H1 (cell line): Measurements from ENCODE around the gene AGRN. TPM values are rescaled to one million over a fixed set of nuclear protein-coding genes. Genes with fewer than 3 reads are reported as not detected.

Experiments used
- CTCF ChIA-PET: fragments of 300-600 bp; sonication (Branson Sonifier 250); formaldehyde crosslinking; loops from one replicate; lab custom pipeline; 2021; ENCODE audit not compliant: partially characterized antibody; lab: Charles Lee
- POLR2A ChIA-PET: fragments of 300-600 bp; sonication (Branson Sonifier 250); formaldehyde crosslinking; loops from one replicate; lab custom pipeline; 2021; ENCODE audit warnings: inconsistent platforms; ENCODE audit not compliant: partially characterized antibody; lab: Charles Lee
- DNase-seq, 2 experiments: peaks; one replicate each; pipeline versions ENCODE4 v3.0.0 to v3.0.0-alpha.2; 2010 to 2022; ENCODE audit warnings: low spot score in 2 of 2, low read depth in 1 of 2, mixed read lengths in 1 of 2
- FAIRE-seq: peaks from 2 replicates; lab custom pipeline; 2011; peaks lifted over from hg19 to GRCh38; lab: Jason Lieb, UNC
- H2AFZ ChIP-seq: 2 replicates; pipeline ENCODE4 v1.8.1; 2012; ENCODE audit warnings: low read length, inconsistent platforms
- H2AK5ac ChIP-seq: 2 replicates; pipeline ENCODE4 v1.6.1; 2013; ENCODE audit warnings: low read depth, low read length
- H2BK120ac ChIP-seq: replicated peaks from 2 replicates; pipeline ENCODE3; 2013; ENCODE audit warnings: low read depth, low read length, inconsistent platforms
- H2BK12ac ChIP-seq: 2 replicates; pipeline ENCODE4 v1.6.1; 2013; ENCODE audit warnings: low read depth, low read length
- H2BK15ac ChIP-seq: 2 replicates; pipeline ENCODE4 v1.6.1; 2013; ENCODE audit warnings: low read length
- H2BK20ac ChIP-seq: 2 replicates; pipeline ENCODE4 v1.6.1; 2013; ENCODE audit warnings: low read length
- H2BK5ac ChIP-seq: 2 replicates; pipeline ENCODE4 v1.6.1; 2013; ENCODE audit warnings: low read depth, low read length
- H3K14ac ChIP-seq: 2 replicates; pipeline ENCODE4 v1.6.1; 2013; ENCODE audit warnings: inconsistent platforms; ENCODE audit not compliant: insufficient read length
- H3K18ac ChIP-seq: 2 replicates; pipeline ENCODE4 v1.6.1; 2013; ENCODE audit warnings: low read length; ENCODE audit errors: extremely low read depth
- H3K23ac ChIP-seq: 2 replicates; pipeline ENCODE4 v1.6.1; 2013; ENCODE audit warnings: inconsistent platforms; ENCODE audit not compliant: insufficient read length
- H3K23me2 ChIP-seq: 2 replicates; pipeline ENCODE4 v1.6.1; 2013; ENCODE audit warnings: low read depth, low read length
- H3K27ac ChIP-seq: 2 replicates; pipeline ENCODE4 v1.6.1; 2011; ENCODE audit warnings: low read depth, low read length, inconsistent platforms
- H3K27me3 ChIP-seq, 4 experiments: replicated peaks in 1 of 4; 1 replicate in 1 of 4; 2 replicates in 3 of 4; pipeline versions ENCODE4 v1.6.1 to v1.8.1; 2011 to 2013; ENCODE audit warnings: low read length in 3 of 4, mild to moderate bottlenecking in 3 of 4, inconsistent platforms in 2 of 4, mixed read lengths in 2 of 4, moderate library complexity in 1 of 4; ENCODE audit not compliant: control insufficient read depth in 3 of 4, insufficient read depth in 3 of 4; ENCODE audit errors: extremely low read depth in 1 of 4
- H3K36me3 ChIP-seq, 4 experiments: 2 replicates each; pipeline versions ENCODE4 v1.6.1 to v1.8.1; 2011 to 2013; ENCODE audit warnings: mild to moderate bottlenecking in 4 of 4, low read length in 3 of 4, moderate library complexity in 2 of 4, control low read depth in 1 of 4, inconsistent platforms in 1 of 4; ENCODE audit not compliant: insufficient read depth in 4 of 4, control insufficient read depth in 2 of 4
- H3K4ac ChIP-seq: replicated peaks from 2 replicates; pipeline ENCODE3; 2013; ENCODE audit warnings: low read length, low read depth, mixed read lengths, inconsistent platforms; ENCODE audit not compliant: insufficient read length
- H3K4me1 ChIP-seq, 4 experiments: replicated peaks in 1 of 4; 1 replicate in 1 of 4; 2 replicates in 3 of 4; pipeline versions ENCODE4 v1.6.1 to v1.8.1; 2011 to 2013; ENCODE audit warnings: low read length in 3 of 4, inconsistent platforms in 2 of 4, mixed read lengths in 1 of 4; ENCODE audit not compliant: insufficient read depth in 4 of 4, control insufficient read depth in 3 of 4
- H3K4me2 ChIP-seq, 2 experiments: 2 replicates each; pipeline versions ENCODE4 v1.6.1 to v1.8.1; 2011 to 2013; ENCODE audit warnings: low read depth in 2 of 2, low read length in 2 of 2, control low read depth in 1 of 2, inconsistent platforms in 1 of 2, mild to moderate bottlenecking in 1 of 2; ENCODE audit not compliant: insufficient read depth in 1 of 2
- H3K4me3 ChIP-seq, 4 experiments: fragments of 200-600, 300-600 bp in 1 of 4; sonication (generic), shearing (Covaris generic), sonication (Bioruptor Twin) in 1 of 4; 2 replicates each; pipeline versions ENCODE4 v1.5.1 to v1.8.1; 2011 to 2016; ENCODE audit warnings: low read length in 4 of 4, low read depth in 3 of 4, control low read depth in 2 of 4, inconsistent platforms in 2 of 4, mild to moderate bottlenecking in 2 of 4, mixed read lengths in 1 of 4, moderate library complexity in 1 of 4; ENCODE audit not compliant: insufficient read depth in 2 of 4; ENCODE audit errors: extremely low read depth in 1 of 4
- H3K56ac ChIP-seq: replicated peaks from 2 replicates; pipeline ENCODE3; 2013; ENCODE audit warnings: low read depth, mild to moderate bottlenecking, mixed read lengths, low read length, inconsistent platforms; ENCODE audit not compliant: insufficient read length
- H3K79me1 ChIP-seq: 2 replicates; pipeline ENCODE4 v1.6.1; 2013; ENCODE audit warnings: low read depth, low read length, control low read depth
- H3K79me2 ChIP-seq, 2 experiments: 2 replicates each; pipeline versions ENCODE4 v1.6.1 to v1.8.1; 2012 to 2013; ENCODE audit warnings: low read length in 2 of 2, mild to moderate bottlenecking in 2 of 2, inconsistent platforms in 1 of 2; ENCODE audit not compliant: insufficient read depth in 2 of 2, control insufficient read depth in 1 of 2
- H3K9ac ChIP-seq, 4 experiments: replicated peaks in 1 of 4; 1 replicate in 1 of 4; 2 replicates in 3 of 4; pipeline versions ENCODE4 v1.6.1 to v1.8.1; 2011 to 2013; ENCODE audit warnings: low read depth in 3 of 4, low read length in 3 of 4, control low read depth in 2 of 4, mild to moderate bottlenecking in 2 of 4, moderate library complexity in 2 of 4, inconsistent platforms in 1 of 4; ENCODE audit errors: extremely low read depth in 1 of 4
- H3K9me3 ChIP-seq, 2 experiments: 2 replicates each; pipeline versions ENCODE4 v1.6.1 to v1.8.1; 2012 to 2013; ENCODE audit warnings: mild to moderate bottlenecking in 2 of 2, moderate library complexity in 2 of 2, control low read depth in 1 of 2, inconsistent platforms in 1 of 2, low read depth in 1 of 2, low read length in 1 of 2, mixed read lengths in 1 of 2; ENCODE audit not compliant: insufficient read depth in 2 of 2
- H4K20me1 ChIP-seq, 2 experiments: replicated peaks in 1 of 2; 2 replicates each; pipeline versions ENCODE3 to v1.8.1; 2011 to 2013; ENCODE audit warnings: inconsistent platforms in 2 of 2, low read length in 2 of 2, mild to moderate bottlenecking in 1 of 2; ENCODE audit not compliant: insufficient read depth in 2 of 2, control insufficient read depth in 1 of 2
- H4K5ac ChIP-seq: 2 replicates; pipeline ENCODE4 v1.6.1; 2013; ENCODE audit warnings: low read length, low read depth, mixed read lengths, inconsistent platforms; ENCODE audit not compliant: insufficient read length
- H4K8ac ChIP-seq: 2 replicates; pipeline ENCODE4 v1.8.0; 2013; ENCODE audit warnings: mild to moderate bottlenecking, moderate library complexity, low read length, inconsistent platforms; ENCODE audit not compliant: insufficient read depth; ENCODE audit errors: extremely low read depth
- H4K91ac ChIP-seq: replicated peaks from 2 replicates; pipeline ENCODE3; 2013; ENCODE audit warnings: low read length, mixed read lengths, inconsistent platforms; ENCODE audit not compliant: insufficient read length
- RAD21 ChIP-seq, 2 experiments: IDR thresholded peaks in 1 of 2; conservative IDR thresholded peaks in 1 of 2; 2 replicates each; pipeline ENCODE4 v1.6.1; 2011; ENCODE audit warnings: low read depth in 2 of 2, low read length in 2 of 2, improper control_type of control experiment in 1 of 2, inconsistent platforms in 1 of 2, mild to moderate bottlenecking in 1 of 2, moderate library complexity in 1 of 2
- WGBS, 2 experiments: shearing (Covaris generic) in 1 of 2; methylation state at CpG; one replicate each; pipeline versions ENCODE4 v1.1.6 to v1.1.7; 2013 to 2015; ENCODE audit warnings: low lambda C conversion rate in 2 of 2, mixed read lengths in 2 of 2, inconsistent platforms in 1 of 2, low coverage in 1 of 2, missing lambda C conversion rate in 1 of 2; ENCODE audit not compliant: insufficient replicate concordance in 2 of 2, insufficient coverage in 1 of 2, insufficient read length in 1 of 2; ENCODE audit errors: extremely low coverage in 1 of 2, missing lambda C conversion rate in 1 of 2; 5-methylcytosine and 5-hydroxymethylcytosine counted together
- polyA plus RNA-seq, 7 experiments: library from polyadenylated mRNA; depleted of rRNA in 3 of 7; stranded (reverse) in 5 of 7; unstranded in 2 of 7; fragments of >200 nt in 5 of 7; fragments of 200-250 nt in 2 of 7; gene quantifications; 1 replicate in 5 of 7; 2 replicates in 1 of 7; 4 replicates in 1 of 7; pipeline versions ENCODE4 v1.2.1 to v1.2.3, GENCODE V29; 2011 to 2013; ENCODE audit warnings: missing spikeins in 2 of 7, mixed read lengths in 2 of 7
- total RNA-seq: library from RNA; stranded (reverse); fragmentation: NEBNext Ultra II Directional; extraction: Animal tissue kit (Norgen Biotek cat#: 25700); gene quantifications from 2 replicates; pipeline ENCODE4 v1.2.1, GENCODE V29; 2021
- TF ChIP-seq, protein P1 (sequence below): IDR thresholded peaks from 2 replicates; pipeline ENCODE4 v1.6.1; 2012; ENCODE audit warnings: inconsistent platforms

AGRN gene
- total and polyA plus RNA-seq, 2 of the 8 experiments (the other 6 are each of a cell fraction or from before 2014, with no cell fraction given): 52.3 to 155 TPM

GRCh38 chr1:1060281-1061000 lies 40.5 kb downstream of the AGRN start:
- Histone ChIP-seq H2AFZ (no peak overlapping the region), H2BK120ac (no peak overlapping the region), H4K91ac (no peak overlapping the region), H3K4me3 (peak overlapping the region in 1 of 4 experiments; percentile 76; a peak in 2 of 8 replicates), H3K4me1 (peaks cover 0 to 18% (median 11%) of the 10 kb centered on the region in 4 experiments; a peak in 5 of 7 replicates), H3K27me3 (peaks cover 9 to 49% (median 34%) of the 10 kb centered on the region in 4 experiments), H3K4ac (no peak overlapping the region), H2BK20ac (no peak overlapping the region), H2AK5ac (no peak overlapping the region), H3K9me3 (no peaks in the 10 kb centered on the region), H3K23ac (no peak overlapping the region), H3K4me2 (peak overlapping the region; percentile 8 to 42; a peak in 1 of 4 replicates), H2BK5ac (no peak overlapping the region), H3K27ac (no peak overlapping the region), H3K79me1 (no peaks in the 10 kb centered on the region), H3K18ac (no peak overlapping the region), H3K79me2 (no peaks in the 10 kb centered on the region), H3K14ac (no peak overlapping the region), H3K36me3 (peaks cover 0 to under 1% (median 0%) of the 10 kb centered on the region in 4 experiments; a peak in 3 of 8 replicates), H3K23me2 (peaks cover 7% of the 10 kb centered on the region; the same call in 1 of the 2 replicates), H2BK12ac (no peak overlapping the region), H4K8ac (no peak overlapping the region), H3K56ac (no peak overlapping the region), H2BK15ac (no peak overlapping the region), H4K20me1 (peaks cover 0 to 16% of the 10 kb centered on the region in 2 experiments), H4K5ac (no peak overlapping the region), H3K9ac (no peak overlapping the region)
- no peak for TF ChIP-seq RAD21 (IDR thresholded peaks at IDR 0.05 in 1 of 2, conservative IDR thresholded peaks at IDR 0.05 in 1 of 2; ENCODE audit: low read depth in 2 of 2, low read length in 2 of 2)
- TF ChIP-seq, protein P1, sequence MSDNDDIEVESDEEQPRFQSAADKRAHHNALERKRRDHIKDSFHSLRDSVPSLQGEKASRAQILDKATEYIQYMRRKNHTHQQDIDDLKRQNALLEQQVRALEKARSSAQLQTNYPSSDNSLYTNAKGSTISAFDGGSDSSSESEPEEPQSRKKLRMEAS: peak; percentile 26; the same call in 1 of the 2 replicates
- ChIA-PET POLR2A (interaction anchor here (0.6 to 3.4 kb wide), 9 partner anchors 17 to 119 kb away, joined by 3 to 9 read pairs (median 4); no protein-coding TSS in a partner anchor), CTCF (interaction anchor here (0.7 to 10.2 kb wide), 11 partner anchors 16 to 231 kb away, joined by 3 to 70 read pairs (median 7); partner anchors contain the start of gene ISG15)
- WGBS, 2 experiments: 86% methylated on average over 28 of the region's 38 CpGs; no CpG with 5 or more reads in 1 of the 2 experiments
- no peak for FAIRE-seq
- no peak for DNase-seq
